OCI-LY7 (cell line): ENCODE results near the gene CCR8. TPM values are rescaled to one million over a fixed set of nuclear protein-coding genes. Genes with fewer than 3 reads are reported as not detected.

Source experiments
- BruUV-seq: library from RNA; stranded (reverse); fragments of 400-500 nt; replicated peaks from 2 replicates; lab custom pipeline; 2021; lab: Mats Ljungman, UMichigan
- CTCF ChIA-PET: fragments of 300-600 bp; sonication (Branson Sonifier 250); formaldehyde crosslinking; loops from one replicate; lab custom pipeline; 2022; ENCODE audit warnings: antibody characterized with exemption; ENCODE audit not compliant: unreplicated experiment; lab: Charles Lee
- POLR2A ChIA-PET: fragments of 300-600 bp; sonication (Branson Sonifier 250); formaldehyde crosslinking; loops from one replicate; lab custom pipeline; 2022; ENCODE audit warnings: antibody characterized with exemption; lab: Charles Lee
- DNase-seq: peaks from one replicate; pipeline ENCODE4 v3.0.0-alpha.2; 2015; ENCODE audit warnings: low spot score
- H2AFZ ChIP-seq: fragments of 200-600 bp; sonication (generic), shearing (Covaris generic); 2 replicates; pipeline ENCODE4 v1.6.1; 2014; ENCODE audit warnings: mild to moderate bottlenecking, antibody characterized with exemption, low read length, moderate library complexity
- H3K27ac ChIP-seq: fragments of 200-600 bp; sonication (generic); 2 replicates; pipeline ENCODE4 v1.5.1; 2014; ENCODE audit warnings: mixed run types, low read depth, mild to moderate bottlenecking, moderate library complexity, low read length, inconsistent platforms; ENCODE audit not compliant: poor library complexity, severe bottlenecking
- H3K36me3 ChIP-seq: fragments of 200-600 bp; sonication (generic); 2 replicates; pipeline ENCODE4 v1.6.1; 2014; ENCODE audit warnings: mild to moderate bottlenecking, antibody characterized with exemption, low read length, moderate library complexity, mixed read lengths; ENCODE audit not compliant: insufficient read depth
- H3K4me1 ChIP-seq: fragments of 200-600 bp; sonication (generic); 2 replicates; pipeline ENCODE4 v1.5.1; 2014; ENCODE audit warnings: mild to moderate bottlenecking, low read length; ENCODE audit not compliant: insufficient read depth, poor library complexity, severe bottlenecking
- H3K4me2 ChIP-seq: fragments of 200-600 bp; sonication (generic); 2 replicates; pipeline ENCODE4 v1.6.1; 2014; ENCODE audit warnings: mild to moderate bottlenecking, low read length
- H3K4me3 ChIP-seq: fragments of 200-600 bp; sonication (generic); 2 replicates; pipeline ENCODE4 v1.5.1; 2014; ENCODE audit warnings: mild to moderate bottlenecking, low read depth, low read length; ENCODE audit not compliant: poor library complexity, severe bottlenecking
- H3K79me2 ChIP-seq: fragments of 200-600 bp; sonication (generic); 2 replicates; pipeline ENCODE4 v1.6.1; 2016; ENCODE audit warnings: low read depth, mild to moderate bottlenecking, low read length, moderate library complexity, mixed read lengths; ENCODE audit not compliant: insufficient read depth
- H3K9me2 ChIP-seq: fragments of 200-600 bp; sonication (generic); 2 replicates; pipeline ENCODE4 v1.6.1; 2016; ENCODE audit warnings: mild to moderate bottlenecking, low read length, mixed read lengths; ENCODE audit not compliant: insufficient read depth
- H3K9me3 ChIP-seq: fragments of 200-600 bp; sonication (generic); 2 replicates; pipeline ENCODE4 v1.6.1; 2014; ENCODE audit warnings: mild to moderate bottlenecking, mixed run types, low read length, mixed read lengths
- H4K20me1 ChIP-seq: fragments of 200-600 bp; sonication (generic); 2 replicates; pipeline ENCODE4 v1.6.1; 2014; ENCODE audit warnings: mild to moderate bottlenecking, antibody characterized with exemption, low read length, moderate library complexity, mixed read lengths; ENCODE audit not compliant: insufficient read depth
- EZH2phosphoT487 ChIP-seq: fragments of 200-600 bp; sonication (generic); IDR thresholded peaks from 2 replicates; pipeline ENCODE4 v1.6.1; 2018; ENCODE audit warnings: low read depth, borderline replicate concordance, mild to moderate bottlenecking, mixed run types, antibody characterized with exemption, low read length, moderate library complexity, mixed read lengths
- intact Hi-C: fragments of 100-400 bp; cut with micrococcal nuclease; formaldehyde crosslinking; loops from one replicate; pipeline ENCODE4 v1.10.0; 2022; ENCODE audit not compliant: unreplicated experiment
- total RNA-seq, 2 experiments: library from RNA; depleted of rRNA in 1 of 2; stranded (reverse); fragments of >200 nt in 1 of 2; shearing (Covaris generic) in 1 of 2; gene quantifications; 2 replicates each; pipeline ENCODE4 v1.2.3, GENCODE V29; 2014 to 2022
- TF ChIP-seq, protein P1 (sequence below): fragments of 200-600 bp; sonication (generic); conservative IDR thresholded peaks from 2 replicates; pipeline ENCODE4 v1.5.1; 2014; ENCODE audit warnings: mild to moderate bottlenecking, antibody characterized with exemption, low read length, moderate library complexity, mixed read lengths

CCR8 gene
- total RNA-seq, 2 experiments from 2014 or later, result not detected

DNA sequence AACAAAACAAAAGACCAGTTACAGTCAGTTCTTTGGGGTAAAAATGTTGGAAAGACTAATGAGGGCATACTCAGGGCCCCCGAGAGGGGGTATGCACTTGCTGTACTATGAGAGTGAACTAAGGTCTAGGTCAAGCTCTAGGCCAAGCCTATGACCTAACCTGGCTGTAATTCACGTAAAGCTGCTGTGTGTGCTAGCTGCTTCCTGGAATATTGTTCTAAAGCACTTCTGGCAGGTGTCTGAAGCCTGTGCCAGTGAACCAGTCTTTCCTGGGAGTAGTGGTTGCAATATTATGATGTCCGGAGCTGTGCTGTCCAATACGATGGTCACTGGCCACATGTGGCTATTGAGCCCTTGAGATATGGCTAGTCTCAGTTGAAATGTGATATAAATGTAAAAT lies 36.5 kb upstream of the CCR8 start:
- Histone ChIP-seq H3K9me3 (no peaks in the 10 kb centered on the region), H4K20me1 (no peaks in the 10 kb centered on the region), H3K4me1 (peaks cover 17% of the 10 kb centered on the region), H2AFZ (no peak overlapping the region), H3K79me2 (no peaks in the 10 kb centered on the region), H3K9me2 (no peaks in the 10 kb centered on the region), H3K4me2 (no peak overlapping the region), H3K36me3 (no peaks in the 10 kb centered on the region), H3K27ac (no peak overlapping the region), H3K4me3 (no peak overlapping the region)
- intact Hi-C loops, result no loop called here
- CTCF ChIA-PET, result interaction anchor here (1.7 to 4.2 kb wide), 3 partner anchors 85 to 166 kb away, joined by 5 to 32 read pairs (median 6); partner anchors contain the start of gene XIRP1
- BruUV-seq, result no TSS peak
- no peak for DNase-seq
- POLR2A ChIA-PET, result interaction anchor here (0.7 to 1.6 kb wide), 4 partner anchors 10 to 284 kb away, joined by 3 read pairs; no protein-coding TSS in a partner anchor
- TF ChIP-seq EZH2phosphoT487, result no peak
- TF ChIP-seq, protein P1, sequence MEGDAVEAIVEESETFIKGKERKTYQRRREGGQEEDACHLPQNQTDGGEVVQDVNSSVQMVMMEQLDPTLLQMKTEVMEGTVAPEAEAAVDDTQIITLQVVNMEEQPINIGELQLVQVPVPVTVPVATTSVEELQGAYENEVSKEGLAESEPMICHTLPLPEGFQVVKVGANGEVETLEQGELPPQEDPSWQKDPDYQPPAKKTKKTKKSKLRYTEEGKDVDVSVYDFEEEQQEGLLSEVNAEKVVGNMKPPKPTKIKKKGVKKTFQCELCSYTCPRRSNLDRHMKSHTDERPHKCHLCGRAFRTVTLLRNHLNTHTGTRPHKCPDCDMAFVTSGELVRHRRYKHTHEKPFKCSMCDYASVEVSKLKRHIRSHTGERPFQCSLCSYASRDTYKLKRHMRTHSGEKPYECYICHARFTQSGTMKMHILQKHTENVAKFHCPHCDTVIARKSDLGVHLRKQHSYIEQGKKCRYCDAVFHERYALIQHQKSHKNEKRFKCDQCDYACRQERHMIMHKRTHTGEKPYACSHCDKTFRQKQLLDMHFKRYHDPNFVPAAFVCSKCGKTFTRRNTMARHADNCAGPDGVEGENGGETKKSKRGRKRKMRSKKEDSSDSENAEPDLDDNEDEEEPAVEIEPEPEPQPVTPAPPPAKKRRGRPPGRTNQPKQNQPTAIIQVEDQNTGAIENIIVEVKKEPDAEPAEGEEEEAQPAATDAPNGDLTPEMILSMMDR, result no peak

DNA sequence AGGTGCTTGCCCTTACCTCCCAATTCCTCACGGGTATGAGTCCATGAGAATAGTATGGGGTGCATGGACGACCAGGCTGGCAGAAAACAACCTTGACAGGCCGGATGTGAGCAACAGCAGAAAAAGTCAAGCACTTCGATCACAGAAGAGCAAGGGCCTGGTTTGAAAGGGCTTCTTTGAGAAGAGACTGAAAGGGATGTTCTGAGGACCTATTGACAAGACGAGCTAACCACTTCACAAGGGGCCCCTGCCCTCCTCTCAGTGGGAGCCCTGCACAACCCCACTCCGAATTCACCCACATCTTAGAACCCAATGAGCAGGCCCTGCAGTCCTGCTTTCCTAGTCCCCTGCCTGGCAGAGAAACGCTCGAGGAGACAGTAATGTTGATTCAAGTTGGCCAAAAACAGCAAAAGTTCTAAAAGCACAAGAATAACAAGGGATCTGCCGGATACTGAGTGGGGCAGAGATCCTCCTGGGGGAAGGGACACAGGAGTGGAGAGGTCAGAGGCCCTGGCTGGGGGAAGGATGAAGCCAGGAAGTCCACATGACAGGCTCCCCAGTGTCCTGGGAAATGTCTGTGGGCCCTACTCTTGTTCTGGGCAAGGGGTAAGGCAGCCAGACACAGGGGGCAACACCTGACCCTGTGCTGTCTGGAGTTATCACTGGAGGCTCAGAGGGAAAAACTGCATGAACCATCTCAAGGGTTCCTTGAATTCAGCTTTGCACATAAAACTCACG lies 34.9 kb upstream of the CCR8 start:
- no TSS peak for BruUV-seq
- no peak for DNase-seq
- Histone ChIP-seq H3K27ac (no peak overlapping the region), H4K20me1 (no peaks in the 10 kb centered on the region), H3K4me2 (no peak overlapping the region), H3K79me2 (no peaks in the 10 kb centered on the region), H3K4me1 (peaks cover 2% of the 10 kb centered on the region), H2AFZ (no peak overlapping the region), H3K9me2 (no peaks in the 10 kb centered on the region), H3K36me3 (no peaks in the 10 kb centered on the region), H3K9me3 (peaks cover 15% of the 10 kb centered on the region; the same call in 1 of the 2 replicates), H3K4me3 (no peak overlapping the region)
- ChIA-PET CTCF (interaction anchor here (1.0 kb wide), 1 partner anchor 295 kb away, joined by 3 read pairs; no protein-coding TSS in a partner anchor), POLR2A (interaction anchor here (0.6 kb wide), 1 partner anchor 99 kb away, joined by 4 read pairs; no protein-coding TSS in a partner anchor)
- TF ChIP-seq, protein P1, result no peak
- no peak for TF ChIP-seq EZH2phosphoT487
- intact Hi-C loops, result no loop called here
